NAMALWA (cell line): ENCODE measurements around the gene LCN6.
"Not testable (repeated sequence)": the region's sequence is repeated elsewhere in the genome, so short reads cannot be mapped to it uniquely, and the experiment has no call there.

Experiments
- DNase-seq: peaks from one replicate; pipeline ENCODE4 v3.0.0-alpha.2; 2015; ENCODE audit warnings: low spot score

LCN6 gene

GRCh38 chr9:136724772-136725171 is 23.6 kb downstream of the LCN6 start:
- DNase-seq: no peak

- DNase-seq: no peak
Observed at GRCh38 chr9:136723989-136724388, 24.3 kb downstream of the LCN6 start.

DNA sequence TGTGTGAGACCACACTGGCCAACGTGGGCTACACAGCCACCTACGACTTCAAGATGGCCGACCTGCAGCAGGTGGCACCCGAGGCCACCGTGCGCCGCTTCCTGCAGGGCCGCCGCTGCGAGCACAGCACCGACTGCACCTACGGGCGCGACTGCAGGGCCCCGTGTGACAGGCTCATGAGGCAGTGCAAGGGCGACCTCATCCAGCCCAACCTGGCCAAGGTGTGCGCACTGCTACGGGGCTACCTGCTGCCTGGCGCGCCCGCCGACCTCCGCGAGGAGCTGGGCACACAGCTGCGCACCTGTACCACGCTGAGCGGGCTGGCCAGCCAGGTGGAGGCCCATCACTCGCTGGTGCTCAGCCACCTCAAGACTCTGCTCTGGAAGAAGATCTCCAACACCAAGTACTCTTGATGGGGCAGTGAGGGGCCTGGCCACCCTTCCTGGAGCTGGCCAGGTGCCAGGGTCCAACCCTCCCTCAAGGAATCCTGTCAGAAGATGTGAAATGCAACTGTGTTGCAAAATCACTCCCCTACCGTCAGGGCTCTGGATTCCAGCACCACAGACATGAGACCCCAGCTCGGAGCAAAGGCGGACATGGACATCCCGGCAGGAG is 24.9 kb downstream of the LCN6 start:
- DNase-seq: no peak

DNA sequence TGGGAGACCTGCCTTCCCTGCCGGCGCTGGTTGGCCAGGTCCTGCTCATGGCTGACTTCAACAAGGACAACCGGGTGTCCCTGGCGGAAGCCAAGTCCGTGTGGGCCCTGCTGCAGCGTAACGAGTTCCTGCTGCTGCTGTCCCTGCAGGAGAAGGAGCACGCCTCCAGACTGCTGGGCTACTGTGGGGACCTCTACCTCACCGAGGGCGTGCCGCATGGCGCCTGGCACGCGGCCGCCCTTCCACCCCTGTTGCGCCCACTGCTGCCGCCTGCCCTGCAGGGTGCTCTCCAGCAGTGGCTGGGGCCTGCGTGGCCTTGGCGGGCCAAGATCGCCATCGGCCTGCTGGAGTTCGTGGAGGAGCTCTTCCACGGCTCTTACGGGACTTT is 25.4 kb downstream of the LCN6 start:
- DNase-seq: no peak

DNA sequence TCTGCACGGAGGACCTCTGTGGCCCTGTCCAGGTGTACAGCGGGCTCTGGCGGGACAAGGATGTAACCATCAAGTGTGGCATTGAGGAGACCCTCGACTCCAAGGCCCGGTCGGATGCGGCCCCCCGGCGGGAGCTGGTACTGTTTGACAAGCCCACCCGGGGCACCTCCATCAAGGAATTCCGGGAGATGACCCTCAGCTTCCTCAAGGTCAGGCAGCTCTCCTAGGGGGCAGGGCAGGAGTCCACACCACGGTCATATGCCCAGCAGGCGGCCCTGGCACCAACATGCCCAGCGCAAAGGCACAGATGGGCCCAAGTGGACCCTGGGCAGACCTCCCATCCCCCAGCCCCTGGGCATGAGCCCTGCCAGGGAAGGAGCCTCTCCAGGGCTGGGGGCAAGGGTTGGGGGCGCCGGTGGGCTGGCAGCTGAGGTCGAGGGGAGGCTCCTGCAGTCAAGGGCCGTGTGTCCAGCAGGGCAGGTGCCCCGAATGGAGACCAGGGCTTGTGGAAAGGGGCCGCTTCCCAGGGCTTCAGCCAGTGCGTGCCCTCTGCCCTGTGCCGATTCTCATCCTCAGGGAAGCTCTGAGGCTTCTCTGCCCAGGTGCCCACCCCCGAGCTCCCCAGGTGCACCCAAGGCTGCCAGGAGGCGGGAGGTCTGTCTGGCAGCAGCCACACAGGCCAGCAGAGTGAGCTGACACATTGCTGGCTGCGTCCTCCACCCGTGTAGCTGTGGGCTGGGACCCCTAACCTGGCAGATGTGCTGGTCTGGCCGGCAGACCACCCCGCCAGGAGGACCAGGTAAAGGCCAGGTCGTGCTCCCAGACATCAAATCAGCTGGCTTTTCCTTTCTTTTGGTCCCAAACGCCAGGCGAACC is 26.0 kb downstream of the LCN6 start:
- no peak for DNase-seq

DNA sequence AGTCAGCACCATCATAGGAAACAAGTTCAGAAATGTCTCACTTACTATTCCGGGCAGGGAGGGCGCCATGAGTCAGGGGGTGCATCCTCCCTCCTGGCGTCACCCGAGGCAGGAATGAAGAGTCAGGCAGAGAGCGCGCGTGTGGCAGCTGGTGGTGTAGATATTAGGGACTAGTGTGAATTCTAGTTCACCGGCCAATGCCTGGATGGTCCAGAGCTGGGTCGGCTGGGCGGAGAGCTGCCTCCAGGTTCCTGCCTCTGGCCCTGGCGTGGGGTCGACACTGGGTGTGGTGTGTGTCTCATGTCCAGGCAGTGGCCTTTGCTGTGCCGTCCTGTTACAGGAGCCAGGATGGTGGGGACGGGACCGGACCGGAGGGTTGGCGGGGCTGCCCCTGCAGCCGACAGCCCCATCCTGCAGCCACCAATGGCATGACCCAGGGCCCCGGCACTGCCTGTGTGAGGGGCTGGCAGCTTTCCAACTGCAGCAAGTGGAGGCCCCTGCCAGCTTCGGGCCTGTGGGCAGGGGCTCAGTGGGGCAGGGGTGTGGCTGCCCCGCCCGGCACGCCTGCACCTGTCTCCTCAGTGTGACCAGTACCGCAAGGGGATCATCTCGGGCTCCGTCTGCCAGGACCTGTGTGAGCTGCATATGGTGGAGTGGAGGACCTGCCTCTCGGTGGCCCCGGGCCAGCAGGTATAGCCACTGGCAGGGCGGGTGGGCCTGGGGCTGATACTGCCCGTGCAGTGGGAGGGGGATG is 26.8 kb downstream of the LCN6 start:
- no peak for DNase-seq

GRCh38 chr9:136720898-136721338 is 27.4 kb downstream of the LCN6 start:
- DNase-seq: no peak

DNA sequence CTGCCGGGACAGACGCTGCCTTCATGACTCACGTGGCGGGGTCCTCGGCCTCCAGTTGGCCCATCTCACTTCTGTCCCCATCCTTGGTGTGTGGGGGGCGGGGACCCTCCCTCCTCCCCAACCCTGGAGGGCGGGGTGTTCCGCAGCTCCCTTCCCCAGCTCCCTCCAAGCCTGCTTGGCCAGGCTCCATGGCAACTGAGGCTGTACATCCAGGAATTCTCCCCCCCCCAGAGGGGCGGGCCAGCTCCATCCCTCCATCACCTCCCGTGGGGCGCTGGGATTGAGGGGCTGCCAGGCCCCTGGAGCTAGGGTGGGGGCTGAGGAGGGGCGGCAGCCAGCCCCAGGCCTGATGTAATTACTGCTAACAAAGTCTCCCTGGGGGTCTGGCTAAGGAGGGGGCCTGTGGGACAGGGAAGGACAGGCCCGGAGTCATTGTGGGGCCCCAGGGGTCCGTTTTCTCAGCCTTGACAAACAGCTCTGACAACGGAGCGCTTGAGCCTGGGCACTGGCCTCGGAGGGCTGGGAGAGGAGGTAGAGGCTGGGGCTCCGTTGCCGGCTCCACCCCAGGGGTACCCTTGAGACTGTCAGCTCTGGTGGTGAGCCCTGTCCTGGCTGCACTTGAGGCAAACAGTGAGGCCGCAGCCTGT is 28.0 kb downstream of the LCN6 start:
- DNase-seq: no peak

DNA sequence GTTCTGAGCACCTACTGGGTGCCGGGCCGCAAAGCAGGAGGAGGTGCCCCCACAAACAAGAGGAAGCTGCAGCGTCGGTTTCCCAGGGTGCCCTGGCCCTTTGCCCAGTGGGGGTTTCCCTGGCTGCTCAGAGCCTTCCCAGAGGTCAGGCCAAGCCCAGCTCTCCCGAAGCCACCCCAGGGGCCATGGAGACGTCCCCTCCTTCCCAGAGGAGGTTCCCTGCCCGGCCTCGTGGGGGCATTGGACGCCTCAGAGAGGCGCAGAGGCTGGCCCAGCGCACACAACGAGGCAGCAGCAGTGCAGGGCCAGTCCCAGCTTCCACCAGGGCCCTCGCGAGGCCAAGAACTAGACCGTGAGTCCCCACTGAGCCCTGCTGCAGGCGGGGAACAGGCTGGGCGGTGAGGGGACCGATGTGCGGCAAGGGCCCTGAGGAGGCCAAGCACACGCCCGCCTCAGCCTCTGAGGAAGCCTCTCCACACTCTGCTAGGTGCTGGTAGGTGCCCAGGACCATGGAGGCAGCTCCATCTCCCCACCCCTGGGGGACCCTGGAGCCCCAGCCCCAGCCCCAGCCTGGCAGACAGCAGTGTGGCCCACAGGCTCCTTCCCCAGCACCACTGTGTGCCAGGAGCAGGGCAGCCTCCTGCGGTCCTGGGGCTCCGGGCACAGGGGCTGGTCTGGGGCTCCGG is 29.0 kb downstream of the LCN6 start:
- no peak for DNase-seq

DNA sequence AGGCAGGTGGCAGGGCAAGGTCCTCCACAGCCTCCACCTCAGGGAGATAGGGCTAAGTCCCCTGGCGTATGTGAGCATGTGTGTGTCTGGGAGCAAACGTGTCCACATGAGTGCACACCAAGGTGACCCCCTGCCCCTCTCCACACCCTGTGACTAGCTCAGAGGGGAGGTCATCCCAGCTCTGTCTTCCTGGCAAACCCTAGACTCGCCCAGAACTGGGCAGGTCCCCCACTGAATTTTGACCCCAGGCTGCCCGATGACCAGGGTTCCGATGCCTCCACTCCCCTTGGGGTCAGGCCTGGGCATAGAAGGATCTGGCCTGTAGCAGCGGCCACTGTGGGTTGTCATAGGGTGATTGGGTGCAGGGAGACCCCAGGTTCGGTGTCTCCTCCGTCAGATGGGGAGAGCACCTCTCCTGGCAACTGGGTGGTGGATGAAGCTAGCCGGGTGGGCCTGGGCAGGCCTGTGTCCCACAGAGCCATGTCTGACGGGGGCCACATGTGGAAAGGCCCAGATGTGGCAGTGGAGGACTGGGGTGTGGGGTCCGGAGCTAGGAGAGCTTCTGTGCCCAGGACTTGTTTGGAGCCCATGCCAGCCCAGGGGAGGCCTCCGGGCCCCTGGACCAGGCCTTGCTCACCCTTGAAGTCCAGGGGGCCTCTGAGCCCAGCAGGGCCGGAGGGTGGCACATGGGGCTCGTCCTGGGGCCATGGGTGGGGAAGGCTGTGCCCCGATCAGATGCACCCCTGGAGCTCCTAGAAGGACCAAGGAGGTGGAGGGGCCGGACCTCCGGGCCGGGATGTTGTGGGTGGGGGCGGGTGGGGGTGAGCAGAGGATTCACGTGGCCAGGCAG is 29.8 kb downstream of the LCN6 start:
- DNase-seq: no peak

- no peak for DNase-seq
Observed at GRCh38 chr9:136717399-136717798, 30.9 kb downstream of the LCN6 start.

GRCh38 chr9:136714893-136715274 is 33.4 kb downstream of the LCN6 start:
- DNase-seq: no peak

DNA sequence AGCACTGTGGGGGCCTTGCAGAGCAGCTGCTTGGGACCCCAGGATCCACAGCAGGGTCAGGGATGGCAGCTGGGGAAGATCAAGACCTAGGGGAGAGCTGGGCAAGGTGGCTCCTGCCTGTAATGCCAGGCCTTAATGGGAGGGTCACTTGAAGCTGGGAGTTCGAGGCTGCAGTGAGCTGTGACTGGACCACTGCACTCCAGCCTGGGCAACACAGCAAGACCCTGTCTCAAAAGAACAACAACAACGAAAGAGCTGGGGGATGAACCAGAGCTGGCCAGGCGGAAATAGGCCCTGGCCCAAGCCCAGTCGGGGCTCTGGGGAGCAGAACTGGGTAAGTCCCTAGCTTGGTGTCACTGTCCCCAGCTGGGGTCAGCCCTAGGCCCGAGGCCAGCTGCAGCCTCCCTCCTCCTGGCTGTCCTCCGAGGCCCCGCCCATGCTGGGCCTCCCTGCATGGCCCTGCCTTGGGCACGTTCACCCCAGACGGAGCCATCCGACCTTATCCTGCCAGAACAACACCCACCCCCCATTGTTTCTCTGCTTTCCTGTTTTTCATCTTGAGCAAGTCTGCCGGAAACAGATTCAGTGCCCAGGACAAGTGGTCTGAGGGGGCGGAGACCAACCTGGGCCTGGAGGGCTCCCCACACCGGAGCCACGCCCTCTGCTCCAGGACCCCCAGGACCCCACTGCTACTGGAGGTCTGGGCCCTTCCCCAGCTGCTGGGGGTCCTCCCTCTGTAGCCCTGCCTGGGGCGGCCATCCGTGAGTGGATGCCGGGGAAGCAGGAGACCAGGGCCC is 34.0 kb downstream of the LCN6 start:
- no peak for DNase-seq

GRCh38 chr9:136713550-136713949 is 34.8 kb downstream of the LCN6 start:
- DNase-seq: no peak

GRCh38 chr9:136712690-136713544 is 35.4 kb downstream of the LCN6 start:
- DNase-seq: no peak

DNA sequence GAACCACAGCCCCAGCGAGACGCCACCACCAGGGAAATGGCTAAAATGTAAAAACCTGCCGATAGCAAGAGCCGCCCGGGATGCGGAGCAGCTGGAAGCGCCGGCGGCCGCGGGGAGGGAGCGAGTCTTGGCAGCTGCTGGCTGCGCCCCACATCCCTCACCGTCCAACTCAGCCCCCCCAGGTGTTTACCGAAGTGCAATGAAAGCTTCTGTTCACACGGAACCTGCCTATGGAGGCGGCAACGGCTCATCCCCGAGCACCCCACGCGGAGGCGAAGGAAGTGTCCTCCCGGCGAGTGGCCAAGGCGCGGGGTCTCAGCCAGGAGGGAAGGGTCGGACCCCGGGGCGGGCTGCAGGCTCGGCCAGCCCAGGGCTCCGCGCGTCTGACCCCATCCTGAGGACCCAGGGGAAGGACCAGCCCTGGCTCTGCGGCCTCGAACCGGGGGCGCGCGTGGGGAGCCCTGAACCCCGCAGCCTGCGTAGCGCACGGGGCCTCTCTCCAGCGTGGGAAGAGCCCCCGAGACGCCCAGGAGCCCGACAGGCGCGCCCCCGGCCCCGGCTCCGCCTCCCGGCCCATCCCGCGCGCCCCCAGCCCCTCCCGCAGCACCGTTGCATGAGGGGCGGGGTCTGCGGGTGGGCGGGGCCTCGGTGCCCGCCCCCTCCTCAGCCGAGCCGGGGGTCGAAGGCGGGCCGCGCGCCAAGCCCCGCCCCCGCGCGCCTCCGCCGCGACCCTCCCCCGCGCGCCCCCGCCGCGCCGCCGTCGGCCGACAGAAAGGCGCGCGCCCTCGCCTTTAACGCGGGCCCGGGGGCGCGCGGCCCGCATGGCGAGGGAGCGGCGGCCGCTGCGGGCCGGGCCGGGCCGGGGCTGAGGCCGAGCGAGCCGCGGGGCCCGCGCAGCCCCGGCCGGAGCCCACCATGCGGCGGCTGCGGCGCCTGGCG is 36.3 kb downstream of the LCN6 start, which contains the start of gene DIPK1B:
DIPK1B (plus strand) TSS at position 822 of the 939 bp plus-strand sequence; CDS start at position 916, 94 bp downstream.
- DNase-seq: no peak

DNA sequence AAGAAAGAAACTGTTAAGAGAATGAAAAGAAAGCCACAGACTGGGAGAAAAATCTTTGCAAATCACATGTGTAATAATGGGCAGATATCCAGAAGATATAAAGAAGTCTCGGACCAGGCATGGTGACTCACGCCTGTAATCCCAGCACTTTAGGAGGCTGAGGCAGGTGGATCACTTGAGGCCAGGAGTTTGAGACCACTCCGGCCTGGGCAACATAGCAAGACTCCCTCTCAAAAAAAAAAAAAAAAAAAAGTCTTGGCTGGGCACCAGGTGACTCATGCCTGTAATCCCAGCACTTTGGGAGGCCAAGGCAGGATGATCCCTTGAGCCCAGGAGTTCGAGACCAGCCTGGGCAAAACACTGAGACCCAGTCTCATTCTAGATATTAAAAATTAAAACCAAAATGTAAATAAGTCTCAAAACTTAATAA is 37.1 kb downstream of the LCN6 start:
- DNase-seq: not testable (repeated sequence)

GRCh38 chr9:136710543-136710942 is 37.8 kb downstream of the LCN6 start:
- DNase-seq: no peak
